ENCODE results near the gene MXRA7. TPM values are rescaled to one million over a fixed set of nuclear protein-coding genes. Genes with fewer than 3 reads are reported as not detected.

Gene MXRA7
- total and polyA plus RNA-seq, 4 donors = 60.9 to 127 (median 83.2) TPM

DNA sequence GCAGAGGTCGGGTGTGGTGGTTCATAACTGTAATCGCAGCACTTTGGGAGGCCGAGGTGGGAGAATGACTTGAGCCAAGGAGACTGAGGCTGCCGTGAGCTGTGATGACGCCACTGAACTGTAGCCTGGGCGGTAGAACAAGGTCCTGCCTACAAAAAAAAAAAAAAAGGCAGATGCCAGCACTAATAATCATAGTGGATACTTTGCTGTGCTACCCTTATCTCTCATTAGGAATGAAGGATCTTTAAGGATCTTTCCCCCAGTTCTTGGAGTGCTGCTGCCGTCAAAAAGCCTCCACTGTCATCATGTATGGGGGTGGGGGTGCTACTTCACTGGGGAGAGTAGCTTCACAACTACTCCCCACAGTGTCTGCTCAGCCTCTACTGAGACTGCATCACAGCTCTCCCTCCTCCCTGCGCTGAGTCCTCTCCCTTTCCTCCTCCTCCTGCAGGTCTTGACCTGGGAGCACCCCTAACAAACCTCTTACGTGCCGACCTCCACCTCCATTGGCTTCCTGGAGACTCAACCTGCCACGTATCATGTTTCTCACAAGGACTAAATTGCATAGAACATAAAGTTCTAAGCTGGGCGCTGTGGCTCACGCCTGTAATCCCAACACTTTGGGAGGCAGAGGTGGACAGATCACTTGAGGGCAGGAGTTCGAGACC lies 42.8 kb downstream of the MXRA7 start:
- Histone ChIP-seq H3K27ac (ENCODE audit: low read depth in 1 of 2, low read length in 1 of 2) (no peak overlapping the region), H3K4me3 (no peak overlapping the region), H3K9ac (ENCODE audit: insufficient read depth in 1 of 2, low read length in 2 of 2) (no peak overlapping the region), H3K27me3 (ENCODE audit: control insufficient read depth in 3 of 3, insufficient read depth in 3 of 3, low read length in 2 of 3) (no peaks in the 10 kb centered on the region), H3K4me1 (ENCODE audit: control insufficient read depth in 5 of 5, insufficient read depth in 5 of 5, low read length in 5 of 5) (peaks cover 0 to 18% (median 8%) of the 10 kb centered on the region in 5 donors), H3K36me3 (ENCODE audit: control insufficient read depth in 4 of 4, insufficient read depth in 4 of 4, low read length in 4 of 4) (no peaks in the 10 kb centered on the region), H3K9me3 (ENCODE audit: control insufficient read depth in 4 of 4, insufficient read depth in 3 of 4, low read length in 3 of 4) (no peaks in the 10 kb centered on the region)
- ATAC-seq (ENCODE audit: insufficient read depth, low FRiP score) (no peak), DNase-seq (no peak)
- WGBS, 2 donors = 75 to 82% methylated on average over 14 of the region's 14 CpGs
- TF ChIP-seq, protein P1, sequence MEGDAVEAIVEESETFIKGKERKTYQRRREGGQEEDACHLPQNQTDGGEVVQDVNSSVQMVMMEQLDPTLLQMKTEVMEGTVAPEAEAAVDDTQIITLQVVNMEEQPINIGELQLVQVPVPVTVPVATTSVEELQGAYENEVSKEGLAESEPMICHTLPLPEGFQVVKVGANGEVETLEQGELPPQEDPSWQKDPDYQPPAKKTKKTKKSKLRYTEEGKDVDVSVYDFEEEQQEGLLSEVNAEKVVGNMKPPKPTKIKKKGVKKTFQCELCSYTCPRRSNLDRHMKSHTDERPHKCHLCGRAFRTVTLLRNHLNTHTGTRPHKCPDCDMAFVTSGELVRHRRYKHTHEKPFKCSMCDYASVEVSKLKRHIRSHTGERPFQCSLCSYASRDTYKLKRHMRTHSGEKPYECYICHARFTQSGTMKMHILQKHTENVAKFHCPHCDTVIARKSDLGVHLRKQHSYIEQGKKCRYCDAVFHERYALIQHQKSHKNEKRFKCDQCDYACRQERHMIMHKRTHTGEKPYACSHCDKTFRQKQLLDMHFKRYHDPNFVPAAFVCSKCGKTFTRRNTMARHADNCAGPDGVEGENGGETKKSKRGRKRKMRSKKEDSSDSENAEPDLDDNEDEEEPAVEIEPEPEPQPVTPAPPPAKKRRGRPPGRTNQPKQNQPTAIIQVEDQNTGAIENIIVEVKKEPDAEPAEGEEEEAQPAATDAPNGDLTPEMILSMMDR (IDR thresholded peaks at IDR 0.05; ENCODE audit: control extremely low read depth, extremely low read depth) = no peak

DNA sequence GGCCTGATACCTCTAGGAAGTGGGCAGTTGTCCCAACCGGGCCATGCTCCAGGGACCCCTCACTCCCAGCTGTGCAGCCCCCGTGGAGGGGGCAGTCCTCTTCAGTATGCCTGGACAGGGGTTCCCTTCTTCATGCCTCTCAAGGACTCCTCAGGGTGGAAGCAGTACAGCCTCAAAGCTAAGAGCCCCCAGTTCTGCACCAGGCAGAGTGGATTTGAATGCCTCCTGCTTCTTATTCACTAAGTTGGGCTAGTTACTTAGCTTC lies 43.3 kb downstream of the MXRA7 start:
- TF ChIP-seq, protein P1 (IDR thresholded peaks at IDR 0.05; ENCODE audit: control extremely low read depth, extremely low read depth) = no peak
- ATAC-seq (ENCODE audit: insufficient read depth, low FRiP score) (no peak), DNase-seq (no peak)
- no peaks in the 10 kb centered on the region for H3K9me3 ChIP-seq (ENCODE audit: control insufficient read depth in 4 of 4, insufficient read depth in 3 of 4, low read length in 3 of 4)
- H3K4me3 ChIP-seq = no peak overlapping the region
- no peaks in the 10 kb centered on the region for H3K27me3 ChIP-seq (ENCODE audit: control insufficient read depth in 3 of 3, insufficient read depth in 3 of 3, low read length in 2 of 3)
- H3K9ac ChIP-seq (ENCODE audit: insufficient read depth in 1 of 2, low read length in 2 of 2) = no peak overlapping the region
- H3K27ac ChIP-seq (ENCODE audit: low read depth in 1 of 2, low read length in 1 of 2) = no peak overlapping the region
- H3K36me3 ChIP-seq (ENCODE audit: control insufficient read depth in 4 of 4, insufficient read depth in 4 of 4, low read length in 4 of 4) = no peaks in the 10 kb centered on the region
- WGBS, 2 donors = 61 to 86% methylated on average over 2 of the region's 2 CpGs
- peaks cover 0 to 14% (median 8%) of the 10 kb centered on the region in 5 donors for H3K4me1 ChIP-seq (ENCODE audit: control insufficient read depth in 5 of 5, insufficient read depth in 5 of 5, low read length in 5 of 5)

DNA sequence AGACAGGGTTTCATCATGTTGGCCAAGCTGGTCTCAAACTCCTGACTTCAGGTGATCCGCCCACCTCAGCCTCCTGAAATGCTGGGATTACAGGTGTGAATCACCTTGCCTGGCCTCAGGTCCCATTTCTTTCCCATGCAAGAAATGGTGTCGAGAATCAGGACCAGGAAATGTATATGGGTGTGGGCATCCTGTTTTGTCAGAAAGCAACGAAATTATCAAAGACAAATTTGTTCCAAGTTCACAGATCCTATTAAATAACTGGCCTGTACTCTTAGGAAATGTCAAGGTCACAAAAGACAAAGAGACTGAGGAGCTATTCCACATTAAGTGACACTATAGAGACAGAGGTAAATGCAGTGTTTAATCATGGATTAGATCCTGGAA lies 50.1 kb downstream of the MXRA7 start:
- Histone ChIP-seq H3K27me3 (ENCODE audit: control insufficient read depth in 3 of 3, insufficient read depth in 3 of 3, low read length in 2 of 3) (no peaks in the 10 kb centered on the region), H3K9ac (ENCODE audit: insufficient read depth in 1 of 2, low read length in 2 of 2) (no peak overlapping the region), H3K36me3 (ENCODE audit: control insufficient read depth in 4 of 4, insufficient read depth in 4 of 4, low read length in 4 of 4) (no peaks in the 10 kb centered on the region), H3K4me1 (ENCODE audit: control insufficient read depth in 5 of 5, insufficient read depth in 5 of 5, low read length in 5 of 5) (peaks cover 0 to 9% (median 3%) of the 10 kb centered on the region in 5 donors), H3K4me3 (no peak overlapping the region), H3K9me3 (ENCODE audit: control insufficient read depth in 4 of 4, insufficient read depth in 3 of 4, low read length in 3 of 4) (no peaks in the 10 kb centered on the region), H3K27ac (ENCODE audit: low read depth in 1 of 2, low read length in 1 of 2) (no peak overlapping the region)
- TF ChIP-seq, protein P1 (IDR thresholded peaks at IDR 0.05; ENCODE audit: control extremely low read depth, extremely low read depth) = no peak
- DNase-seq (no peak), ATAC-seq (ENCODE audit: insufficient read depth, low FRiP score) (no peak)
- 40 to 54% methylated on average over 3 of the region's 3 CpGs for WGBS, 2 donors
